GM21737 (cell line): Measurements from ENCODE around the gene CRACR2B.

Source experiments
- ATAC-seq: cut with Tn5 transposase; IDR thresholded peaks from one replicate; pipeline ENCODE4 v1.9.1; 2021; ENCODE audit warnings: mild to moderate bottlenecking, moderate library complexity; ENCODE audit not compliant: unreplicated experiment

CRACR2B gene

GRCh38 chr11:865462-866430 is 38.0 kb downstream of the CRACR2B start:
- ATAC-seq = no peak

- no peak for ATAC-seq
These were observed 38.8 kb downstream of the CRACR2B start for GRCh38 chr11:866481-866880.

GRCh38 chr11:867856-868358 is 40.2 kb downstream of the CRACR2B start:
- no peak for ATAC-seq

GRCh38 chr11:868394-868793 is 40.7 kb downstream of the CRACR2B start:
- no peak for ATAC-seq

- ATAC-seq = no peak
These were observed 41.1 kb downstream of the CRACR2B start for GRCh38 chr11:868802-869201.

GRCh38 chr11:869399-870126 is 41.8 kb downstream of the CRACR2B start:
- no peak for ATAC-seq

- ATAC-seq = no peak
These were observed 42.4 kb downstream of the CRACR2B start for GRCh38 chr11:870127-870413.

- no peak for ATAC-seq
These were observed 42.7 kb downstream of the CRACR2B start for GRCh38 chr11:870418-870817.

GRCh38 chr11:871472-871871 is 43.8 kb downstream of the CRACR2B start:
- ATAC-seq = no peak

GRCh38 chr11:872799-873198 is 45.1 kb downstream of the CRACR2B start:
- no peak for ATAC-seq

GRCh38 chr11:873706-874105 is 46.0 kb downstream of the CRACR2B start:
- ATAC-seq = no peak

GRCh38 chr11:875203-875602 is 47.5 kb downstream of the CRACR2B start:
- ATAC-seq = no peak

GRCh38 chr11:875769-876301 is 48.1 kb downstream of the CRACR2B start:
- no peak for ATAC-seq

- no peak for ATAC-seq
These were observed 48.8 kb downstream of the CRACR2B start for GRCh38 chr11:876545-876944.

- no peak for ATAC-seq
These were observed 49.8 kb downstream of the CRACR2B start for GRCh38 chr11:877565-877964.

GRCh38 chr11:880447-880846 is 52.7 kb downstream of the CRACR2B start:
- no peak for ATAC-seq
